ENCODE results near the gene PSMA2. TPM values are rescaled to one million over a fixed set of nuclear protein-coding genes. Genes with fewer than 3 reads are reported as not detected.

PSMA2 gene
- total and polyA plus RNA-seq, 4 donors: 24.8 to 221 (median 73.8) TPM

GRCh38 chr7:42964849-42965805 lies 33.2 kb upstream of the PSMA2 start:
- Histone ChIP-seq H3K9me3 (ENCODE audit: control insufficient read depth in 4 of 4, low read length in 3 of 4) (no peaks in the 10 kb centered on the region), H3K27me3 (ENCODE audit: control insufficient read depth in 4 of 4, insufficient read depth in 4 of 4, low read length in 3 of 4) (no peaks in the 10 kb centered on the region), H3K27ac (ENCODE audit: low read depth in 1 of 2, low read length in 2 of 2) (no peak overlapping the region), H3K9ac (ENCODE audit: low read depth in 1 of 2, low read length in 2 of 2) (no peak overlapping the region), H3K36me3 (ENCODE audit: control insufficient read depth in 4 of 4, insufficient read depth in 3 of 4, low read depth in 1 of 4, low read length in 3 of 4) (no peaks in the 10 kb centered on the region), H3K4me3 (ENCODE audit: low read depth in 1 of 3, low read length in 3 of 3) (no peak overlapping the region), H3K4me1 (ENCODE audit: control insufficient read depth in 4 of 4, insufficient read depth in 4 of 4, low read length in 3 of 4) (no peaks in the 10 kb centered on the region)
- TF ChIP-seq RXRA (IDR thresholded peaks at IDR 0.05) (no peak), SP1 (IDR thresholded peaks at IDR 0.05) (no peak), RAD21 (IDR thresholded peaks at IDR 0.05) (no peak), NR2F2 (IDR thresholded peaks at IDR 0.05) (peak; percentile 94), JUND (IDR thresholded peaks at IDR 0.05) (no peak), EGR1 (IDR thresholded peaks at IDR 0.05; ENCODE audit: low read depth in 2 of 2) (no peak)
- 53% methylated on average over 6 of the region's 6 CpGs for WGBS
- no peak for DNase-seq (ENCODE audit: low spot score)

GRCh38 chr7:42964293-42964692 lies 32.3 kb upstream of the PSMA2 start:
- H3K27me3 ChIP-seq (ENCODE audit: control insufficient read depth in 4 of 4, insufficient read depth in 4 of 4, low read length in 3 of 4): no peaks in the 10 kb centered on the region
- no peak overlapping the region for H3K9ac ChIP-seq (ENCODE audit: low read depth in 1 of 2, low read length in 2 of 2)
- WGBS: 51% methylated on average over 2 of the region's 2 CpGs
- H3K4me3 ChIP-seq (ENCODE audit: low read depth in 1 of 3, low read length in 3 of 3): no peak overlapping the region
- no peaks in the 10 kb centered on the region for H3K4me1 ChIP-seq (ENCODE audit: control insufficient read depth in 4 of 4, insufficient read depth in 4 of 4, low read length in 3 of 4)
- no peaks in the 10 kb centered on the region for H3K9me3 ChIP-seq (ENCODE audit: control insufficient read depth in 4 of 4, low read length in 3 of 4)
- no peaks in the 10 kb centered on the region for H3K36me3 ChIP-seq (ENCODE audit: control insufficient read depth in 4 of 4, insufficient read depth in 3 of 4, low read depth in 1 of 4, low read length in 3 of 4)
- no peak for DNase-seq (ENCODE audit: low spot score)
- TF ChIP-seq TAF1 (conservative IDR thresholded peaks at IDR 0.05) (no peak), HNF4A (conservative IDR thresholded peaks at IDR 0.05) (no peak), ATF3 (IDR thresholded peaks at IDR 0.05) (no peak), ZBTB33 (IDR thresholded peaks at IDR 0.05) (no peak), REST (IDR thresholded peaks at IDR 0.05) (no peak), YY1 (IDR thresholded peaks at IDR 0.05) (no peak), GABPA (IDR thresholded peaks at IDR 0.05 in 1 of 2, conservative IDR thresholded peaks at IDR 0.05 in 1 of 2) (no peak), HNF4G (IDR thresholded peaks at IDR 0.05) (no peak), FOXA2 (IDR thresholded peaks at IDR 0.05) (no peak), MAX (IDR thresholded peaks at IDR 0.05) (no peak)
- H3K27ac ChIP-seq (ENCODE audit: low read depth in 1 of 2, low read length in 2 of 2): no peak overlapping the region
